ENCODE data around the gene CTXN2.

GRCh38 chr15:48239334-48239733 is 47.9 kb downstream of the CTXN2 start:
- no peak for TF ChIP-seq EZH2phosphoT487 (IDR thresholded peaks at IDR 0.05; ENCODE audit: insufficient read depth, low read depth)
- no peak for TF ChIP-seq EZH2 (IDR thresholded peaks at IDR 0.05; ENCODE audit: insufficient read depth, poor library complexity, severe bottlenecking)
